Measurements from ENCODE around the gene ARHGEF40. TPM values are rescaled to one million over a fixed set of nuclear protein-coding genes. Genes with fewer than 3 reads are reported as not detected.

The ARHGEF40 gene
- total and polyA plus RNA-seq, 8 donors: 11.0 to 171 (median 33.1) TPM

- Histone ChIP-seq H3K4me1 (peaks cover 36 to 79% (median 58%) of the 10 kb centered on the region in 4 donors), H3K4me3 (no peak overlapping the region), H3K9me3 (no peaks in the 10 kb centered on the region), H3K27me3 (no peaks in the 10 kb centered on the region), H3K36me3 (no peaks in the 10 kb centered on the region), H3K27ac (no peak overlapping the region)
- WGBS, 5 donors: 74 to 90% (median 87%) methylated on average over 5 to 8 of the region's 8 CpGs
- DNase-seq: no peak
- intact Hi-C loops (cut with DNase I; ENCODE audit: low total_unique reads): no loop called here
- TF ChIP-seq EP300 (IDR thresholded peaks at IDR 0.05) (no peak), CTCF (IDR thresholded peaks at IDR 0.05) (no peak), POLR2AphosphoS5 (IDR thresholded peaks at IDR 0.05) (no peak), POLR2A (IDR thresholded peaks at IDR 0.05) (no peak)
Observed at GRCh38 chr14:21101802-21102413, 31.8 kb downstream of the ARHGEF40 start.

- peak overlapping the region; percentile 62 to 71 (median 66) for H3K4me3 ChIP-seq
- H3K27me3 ChIP-seq: no peaks in the 10 kb centered on the region
- H3K9me3 ChIP-seq: no peaks in the 10 kb centered on the region
- peak overlapping the region; percentile 93 to 99 (median 97) for H3K27ac ChIP-seq
- TF ChIP-seq POLR2AphosphoS5 (IDR thresholded peaks at IDR 0.05): no peak
- TF ChIP-seq POLR2A (IDR thresholded peaks at IDR 0.05): no peak
- no peak for TF ChIP-seq CTCF (IDR thresholded peaks at IDR 0.05)
- no peak for TF ChIP-seq EP300 (IDR thresholded peaks at IDR 0.05)
- peak in 1 of 2 donors; percentile 58 for DNase-seq
- no peaks in the 10 kb centered on the region for H3K36me3 ChIP-seq
- H3K4me1 ChIP-seq: peaks cover 28 to 75% (median 53%) of the 10 kb centered on the region in 4 donors
- intact Hi-C loops (cut with DNase I; ENCODE audit: low total_unique reads): no loop called here
- 10 to 19% (median 11%) methylated on average over 9 of the region's 9 CpGs for WGBS, 5 donors
Observed at GRCh38 chr14:21102521-21103410, 32.7 kb downstream of the ARHGEF40 start.

GRCh38 chr14:21103411-21103709 lies 33.3 kb downstream of the ARHGEF40 start:
- H3K4me3 ChIP-seq: peak overlapping the region; percentile 62 to 71 (median 66)
- H3K36me3 ChIP-seq: no peaks in the 10 kb centered on the region
- TF ChIP-seq EP300 (IDR thresholded peaks at IDR 0.05) (no peak), POLR2AphosphoS5 (IDR thresholded peaks at IDR 0.05) (peak; percentile 12 to 66 (median 34)), CTCF (IDR thresholded peaks at IDR 0.05) (peak in 2 of 7 experiments; percentile 67 to 84)
- no peaks in the 10 kb centered on the region for H3K27me3 ChIP-seq
- WGBS, 5 donors: 0% methylated on average over 9 of the region's 9 CpGs
- H3K9me3 ChIP-seq: no peaks in the 10 kb centered on the region
- H3K27ac ChIP-seq: peak overlapping the region; percentile 93 to 99 (median 97)
- DNase-seq: no peak
- peaks cover 27 to 73% (median 52%) of the 10 kb centered on the region in 4 donors for H3K4me1 ChIP-seq
- intact Hi-C loops (cut with DNase I; ENCODE audit: low total_unique reads): no loop called here

- peak; percentile 79 to 93 (median 82) for TF ChIP-seq POLR2AphosphoS5 (IDR thresholded peaks at IDR 0.05)
- peak in 4 of 7 experiments; percentile 7 to 91 (median 66) for TF ChIP-seq CTCF (IDR thresholded peaks at IDR 0.05)
- no peak for TF ChIP-seq EP300 (IDR thresholded peaks at IDR 0.05)
- peak in 2 of 4 donors; percentile 51 to 58 for TF ChIP-seq POLR2A (IDR thresholded peaks at IDR 0.05)
- intact Hi-C loops (cut with DNase I; ENCODE audit: low total_unique reads): no loop called here
- Histone ChIP-seq H3K36me3 (no peaks in the 10 kb centered on the region), H3K27ac (peak overlapping the region; percentile 93 to 99 (median 97)), H3K4me1 (peaks cover 27 to 69% (median 49%) of the 10 kb centered on the region in 4 donors), H3K9me3 (no peaks in the 10 kb centered on the region), H3K27me3 (no peaks in the 10 kb centered on the region), H3K4me3 (peak overlapping the region; percentile 62 to 71 (median 66))
- 0 to 1% (median 0%) methylated on average over 38 to 62 of the region's 62 CpGs for WGBS, 5 donors
- DNase-seq: peak; percentile 96 to 98
Observed at GRCh38 chr14:21103710-21104447, 33.8 kb downstream of the ARHGEF40 start.
